HepG2 (cell line): ENCODE measurements around the gene BBS1. TPM values are rescaled to one million over a fixed set of nuclear protein-coding genes. Genes with fewer than 3 reads are reported as not detected.
"Not testable (repeated sequence)": the region's sequence is repeated elsewhere in the genome, so short reads cannot be mapped to it uniquely, and the experiment has no call there.

Experiments
- ATAC-seq: fragments of 200-7000 bp; cut with Tn5 transposase; 3 replicates; pipeline ENCODE4 v1.9.1; 2020; ENCODE audit warnings: mild to moderate bottlenecking, moderate library complexity
- BruUV-seq: library from RNA; stranded (reverse); fragments of 400-500 nt; replicated peaks from 2 replicates; lab custom pipeline; 2021; lab: Mats Ljungman, UMichigan
- CTCF ChIA-PET: fragments of 300-600 bp; formaldehyde crosslinking; extraction: SDS; loops from one replicate; lab custom pipeline; 2021; ENCODE audit warnings: low total read pairs, inconsistent platforms, low intra/inter-chr PET ratio; lab: Yijun Ruan, JAX
- POLR2A ChIA-PET: fragments of 350-600 bp; sonication (Branson Sonifier 250); formaldehyde crosslinking; loops from one replicate; lab custom pipeline; 2020; ENCODE audit warnings: antibody characterized with exemption, inconsistent platforms; lab: Yijun Ruan, JAX
- DNase-seq: peaks from one replicate; pipeline ENCODE4 v3.0.0-alpha.2; 2015; ENCODE audit warnings: low spot score
- FAIRE-seq: peaks from 3 replicates; lab custom pipeline; 2011; peaks lifted over from hg19 to GRCh38; lab: Jason Lieb, UNC
- H2AFZ ChIP-seq: one replicate; pipeline ENCODE4 v1.6.1; 2011; ENCODE audit warnings: low read length, inconsistent platforms
- H3K27ac ChIP-seq: fragments of 300-600 bp; 3 replicates; pipeline ENCODE4 v1.8.0; 2011; ENCODE audit warnings: mixed run types, mild to moderate bottlenecking, mixed read lengths, low read length, inconsistent platforms; ENCODE audit not compliant: insufficient read depth; ENCODE audit errors: extremely low read length
- H3K27me3 ChIP-seq, 2 experiments: fragments of 200-600 bp in 1 of 2; 2 replicates in 1 of 2; 3 replicates in 1 of 2; pipeline versions ENCODE4 v1.6.0 to v1.8.0; 2011; ENCODE audit warnings: low read length in 2 of 2, mild to moderate bottlenecking in 2 of 2, moderate library complexity in 2 of 2, inconsistent platforms in 1 of 2; ENCODE audit not compliant: insufficient read depth in 2 of 2, control insufficient read depth in 1 of 2
- H3K36me3 ChIP-seq, 2 experiments: fragments of 200-600 bp in 1 of 2; replicated peaks in 1 of 2; 2 replicates in 1 of 2; 3 replicates in 1 of 2; pipeline versions ENCODE4 v1.5.1 to v1.8.0; 2011; ENCODE audit warnings: low read length in 2 of 2, inconsistent platforms in 1 of 2; ENCODE audit not compliant: insufficient read depth in 2 of 2, control insufficient read depth in 1 of 2
- H3K4me1 ChIP-seq: 2 replicates; pipeline ENCODE4 v1.5.1; 2012; ENCODE audit warnings: low read length, inconsistent platforms; ENCODE audit not compliant: insufficient read depth
- H3K4me2 ChIP-seq: 2 replicates; pipeline ENCODE4 v1.6.0; 2011; ENCODE audit warnings: low read depth, low read length, inconsistent platforms
- H3K4me3 ChIP-seq, 3 experiments: fragments of 200-600 bp in 1 of 3; sonication (generic), shearing (Covaris generic) in 1 of 3; replicated peaks in 1 of 3; 2 replicates each; pipeline ENCODE4 v1.5.1; 2011 to 2016; ENCODE audit warnings: low read length in 3 of 3, inconsistent platforms in 2 of 3, low read depth in 2 of 3, mild to moderate bottlenecking in 2 of 3, control low read depth in 1 of 3, mixed read lengths in 1 of 3; ENCODE audit not compliant: insufficient read depth in 1 of 3
- H3K79me2 ChIP-seq: one replicate; pipeline ENCODE4 v1.6.1; 2011; ENCODE audit warnings: low read length, inconsistent platforms; ENCODE audit not compliant: insufficient read depth
- H3K9ac ChIP-seq: 2 replicates; pipeline ENCODE4 v1.6.0; 2011; ENCODE audit warnings: mild to moderate bottlenecking, low read depth, low read length, inconsistent platforms; ENCODE audit not compliant: insufficient read depth
- H3K9me3 ChIP-seq: 2 replicates; pipeline ENCODE4 v1.5.1; 2012; ENCODE audit warnings: mild to moderate bottlenecking, low read length
- H4K20me1 ChIP-seq: 2 replicates; pipeline ENCODE4 v1.6.0; 2011; ENCODE audit warnings: inconsistent platforms, mild to moderate bottlenecking, low read length, moderate library complexity; ENCODE audit not compliant: insufficient read depth
- AGO2 ChIP-seq: fragments of 200-400 bp; formaldehyde crosslinking; optimal IDR thresholded peaks from 2 replicates; pipeline ENCODE3; 2017; ENCODE audit warnings: mild to moderate bottlenecking, low read depth, low read length, moderate library complexity
- UBTF ChIP-seq: sonication (generic); formaldehyde crosslinking; IDR thresholded peaks from 2 replicates; pipeline ENCODE4 v1.4.0; 2020; ENCODE audit warnings: mild to moderate bottlenecking, missing genetic modification reagents
- WGBS: methylation state at CpG from one replicate; pipeline ENCODE4 v1.1.6; 2017; ENCODE audit warnings: low lambda C conversion rate; 5-methylcytosine and 5-hydroxymethylcytosine counted together
- in situ Hi-C: cut with HindIII; loops from 2 replicates; pipeline ENCODE4 v1.10.0; 2017; ENCODE audit warnings: low pct_unique_long_range_greater_than_20kb; ENCODE audit not compliant: extremely low pct_ligation_motif_present
- intact Hi-C: fragments of 100-400 bp; cut with micrococcal nuclease; formaldehyde crosslinking; loops from one replicate; pipeline ENCODE4 v1.10.0; 2022; ENCODE audit not compliant: unreplicated experiment
- polyA plus RNA-seq, 8 experiments: library from polyadenylated mRNA; depleted of rRNA in 3 of 8; stranded (reverse) in 7 of 8; unstranded in 1 of 8; fragments of >200 nt; fragmentation: Illumina TruSeq in 4 of 8; extraction: Trizol in 4 of 8; gene quantifications; 2 replicates each; pipeline versions ENCODE4 v1.2.1 to v1.2.3, GENCODE V29; 2011 to 2016; ENCODE audit warnings: low read depth in 4 of 8, missing spikeins in 1 of 8, mixed read lengths in 1 of 8; ENCODE audit not compliant: insufficient read depth in 1 of 8
- total RNA-seq, 5 experiments: library from RNA; depleted of rRNA; stranded (reverse); fragments of >200 nt; fragmentation: Illumina TruSeq; extraction: Trizol; gene quantifications; 2 replicates each; pipeline ENCODE4 v1.2.3, GENCODE V29; 2016; ENCODE audit warnings: low read depth in 1 of 5

The BBS1 gene
- total and polyA plus RNA-seq, 2 of the 13 experiments (the other 11 are each of a cell fraction or from before 2014, with no cell fraction given): 11.7 to 14.1 TPM

GRCh38 chr11:66543263-66544107, 33.0 kb downstream of the BBS1 start:
- WGBS: 95% methylated on average over 14 of the region's 26 CpGs
- FAIRE-seq: no peak
- H4K20me1 ChIP-seq: no peaks in the 10 kb centered on the region
- H3K27me3 ChIP-seq: peaks cover 0 to 2% of the 10 kb centered on the region in 2 experiments; a peak in 3 of 5 replicates
- TF ChIP-seq AGO2 (peak; percentile 38), UBTF (no peak)
- TF ChIP-seq, all 625 proteins: peak for 1
- Histone ChIP-seq H3K79me2 (no peaks in the 10 kb centered on the region), H3K9me3 (no peaks in the 10 kb centered on the region), H3K9ac (no peak overlapping the region), H3K36me3 (no peaks in the 10 kb centered on the region), H2AFZ (no peak overlapping the region), H3K4me1 (peaks cover 30% of the 10 kb centered on the region), H3K27ac (no peak overlapping the region), H3K4me2 (no peak overlapping the region), H3K4me3 (no peak overlapping the region)
- no TSS peak for BruUV-seq
- DNase-seq: no peak
- in situ Hi-C loops: no loop called here
- ChIA-PET POLR2A (no interaction called here), CTCF (no interaction called here)
- ATAC-seq: no peak
- intact Hi-C loops: no loop called here

- H3K27me3 ChIP-seq, in situ Hi-C loops, intact Hi-C loops, CTCF ChIA-PET, H3K27ac ChIP-seq, DNase-seq, H3K9me3 ChIP-seq, H3K79me2 ChIP-seq, H2AFZ ChIP-seq, H4K20me1 ChIP-seq, FAIRE-seq, ATAC-seq, H3K36me3 ChIP-seq: not testable (repeated sequence)
- 22% methylated on average over 14 of the region's 14 CpGs for WGBS
- peak overlapping the region; percentile 97 for H3K4me2 ChIP-seq
- POLR2A ChIA-PET: interaction anchor here (0.9 to 2.9 kb wide), 7 partner anchors 13 to 133 kb away, joined by 4 to 17 read pairs (median 9); partner anchors contain the start of genes DPP3, RBM14, RBM4 and RBM4B
- peak overlapping the region; percentile 69 to 93 (median 83) for H3K4me3 ChIP-seq
- peaks cover 39% of the 10 kb centered on the region for H3K4me1 ChIP-seq
- BruUV-seq: TSS peak; percentile 82
- peak overlapping the region; percentile 79 for H3K9ac ChIP-seq
Measured at GRCh38 chr11:66544952-66545351, 34.5 kb downstream of the BBS1 start.
